GM20000 (cell line): ENCODE measurements around the gene TRPM5.

Experiments used
- DNase-seq: peaks from one replicate; pipeline ENCODE4 v3.0.0; 2012; ENCODE audit warnings: low spot score
- CTCF ChIP-seq: IDR thresholded peaks from 2 replicates; pipeline ENCODE4 v1.5.1; 2012; ENCODE audit warnings: mild to moderate bottlenecking, control low read depth; ENCODE audit errors: extremely low read depth, missing control alignments

TRPM5 gene

GRCh38 chr11:2432171-2432621 is 12.1 kb downstream of the TRPM5 start:
- no peak for DNase-seq
- TF ChIP-seq CTCF: no peak

GRCh38 chr11:2431395-2431794 is 12.9 kb downstream of the TRPM5 start:
- no peak for DNase-seq
- no peak for TF ChIP-seq CTCF

- peak; percentile 82 for DNase-seq
- TF ChIP-seq CTCF: peak; percentile 62
Observed at GRCh38 chr11:2428322-2428795, 16.0 kb downstream of the TRPM5 start.

GRCh38 chr11:2427721-2428321 is 16.5 kb downstream of the TRPM5 start:
- no peak for TF ChIP-seq CTCF

GRCh38 chr11:2426826-2427521 is 17.3 kb downstream of the TRPM5 start:
- TF ChIP-seq CTCF: no peak
- no peak for DNase-seq

More at GRCh38 chr11:2427721-2428321, 16.5 kb downstream of the TRPM5 start:
- no peak for DNase-seq

- DNase-seq: no peak
- TF ChIP-seq CTCF: no peak
Observed at GRCh38 chr11:2426221-2426620, 18.1 kb downstream of the TRPM5 start.

GRCh38 chr11:2425506-2425905 is 18.8 kb downstream of the TRPM5 start:
- DNase-seq: no peak
- TF ChIP-seq CTCF: no peak
